Naive B cell (primary cell): Measurements from ENCODE around the gene IQGAP2. TPM values are rescaled to one million over a fixed set of nuclear protein-coding genes. Genes with fewer than 3 reads are reported as not detected.

Experiments used
- ATAC-seq, 2 donors: fragments of 150-1000 bp; cut with Tn5 transposase; 2 replicates each; pipeline ENCODE4 v1.10.0; 2021; ENCODE audit warnings: low read depth in 2 of 2, mild to moderate bottlenecking in 2 of 2, moderate library complexity in 2 of 2
- DNase-seq: peaks from one replicate; pipeline ENCODE4 v3.0.0; 2022
- H3K27ac Mint-ChIP-seq, 6 donors: one replicate each; pipeline ENCODE4 v1.8.0; 2020 to 2022; ENCODE audit warnings: mild to moderate bottlenecking in 6 of 6, mixed read lengths in 6 of 6, moderate library complexity in 5 of 6, inconsistent platforms in 2 of 6
- H3K27me3 Mint-ChIP-seq, 3 donors: one replicate each; pipeline ENCODE4 v1.8.0; 2021 to 2022; ENCODE audit warnings: mixed read lengths in 3 of 3, mild to moderate bottlenecking in 1 of 3
- H3K36me3 Mint-ChIP-seq, 2 donors: one replicate each; pipeline ENCODE4 v1.8.0; 2020 to 2022; ENCODE audit warnings: mixed read lengths in 2 of 2, inconsistent platforms in 1 of 2, mild to moderate bottlenecking in 1 of 2
- H3K4me1 Mint-ChIP-seq, 3 donors: one replicate each; pipeline ENCODE4 v1.8.0; 2020 to 2022; ENCODE audit warnings: mixed read lengths in 3 of 3, inconsistent platforms in 1 of 3, mild to moderate bottlenecking in 1 of 3, moderate library complexity in 1 of 3
- H3K4me3 Mint-ChIP-seq, 8 donors: one replicate each; pipeline ENCODE4 v1.8.0; 2020 to 2022; ENCODE audit warnings: mild to moderate bottlenecking in 8 of 8, mixed read lengths in 8 of 8, moderate library complexity in 8 of 8, inconsistent platforms in 2 of 8
- H3K9me3 Mint-ChIP-seq, 7 donors: one replicate each; pipeline ENCODE4 v1.8.0; 2020 to 2022; ENCODE audit warnings: mixed read lengths in 7 of 7, mild to moderate bottlenecking in 5 of 7, inconsistent platforms in 2 of 7, moderate library complexity in 1 of 7
- polyA plus RNA-seq, 6 donors: library from polyadenylated mRNA; unstranded; fragments of 300-500 nt; fragmentation: Illumina TruSeq; gene quantifications; one replicate each; pipeline ENCODE4 v1.2.3, GENCODE V29; 2021; ENCODE audit warnings: low read depth in 6 of 6

Gene IQGAP2
- polyA plus RNA-seq, 6 donors from 2014 or later = 2.7 to 9.8 (median 6.2) TPM

- no peak overlapping the region for H3K4me3 Mint-ChIP-seq
- no peak for DNase-seq
- H3K36me3 Mint-ChIP-seq = no peaks in the 10 kb centered on the region
Observed at GRCh38 chr5:76755779-76756637, 352.9 kb downstream of the IQGAP2 start.

GRCh38 chr5:76757049-76757448 is 354.0 kb downstream of the IQGAP2 start:
- ATAC-seq = no peak
- H3K27me3 Mint-ChIP-seq = peaks cover 0 to 20% (median 5%) of the 10 kb centered on the region in 3 donors
- H3K4me1 Mint-ChIP-seq = no peaks in the 10 kb centered on the region
- H3K4me3 Mint-ChIP-seq = no peak overlapping the region
- H3K9me3 Mint-ChIP-seq = peaks cover 0 to 2% (median 0%) of the 10 kb centered on the region in 7 donors
- no peak overlapping the region for H3K27ac Mint-ChIP-seq
- DNase-seq = no peak
- H3K36me3 Mint-ChIP-seq = no peaks in the 10 kb centered on the region

More at GRCh38 chr5:76755779-76756637, 352.9 kb downstream of the IQGAP2 start:
- Mint-ChIP-seq H3K27ac (peak overlapping the region in 1 of 6 donors; percentile 70), H3K27me3 (peaks cover 0 to 12% (median 5%) of the 10 kb centered on the region in 3 donors), H3K4me1 (no peaks in the 10 kb centered on the region), H3K9me3 (peaks cover 0 to 2% (median 0%) of the 10 kb centered on the region in 7 donors)
- ATAC-seq = no peak

Other genes with a start within 250 kb of the IQGAP2 start
- gene F2RL2, start 220.1 kb downstream of the IQGAP2 start, polyA plus RNA-seq = under 1 TPM in 4 of 6 donors, not detected in 2; 0.08 to 0.25 (median 0.17) TPM